K562 (cell line): ENCODE data around the gene COL15A1. TPM values are rescaled to one million over a fixed set of nuclear protein-coding genes. Genes with fewer than 3 reads are reported as not detected.

Source experiments
- ARID1B ChIP-seq: fragments of 450-650 bp; IDR thresholded peaks from 2 replicates; pipeline ENCODE4 v1.6.1; 2016; ENCODE audit warnings: antibody characterized with exemption, mild to moderate bottlenecking, inconsistent platforms
- ASH1L ChIP-seq: fragments of 450-650 bp; IDR thresholded peaks from 2 replicates; pipeline ENCODE4 v1.6.1; 2018; ENCODE audit warnings: borderline replicate concordance, mild to moderate bottlenecking, low read depth; ENCODE audit not compliant: partially characterized antibody
- ATF1 ChIP-seq, 2 experiments: fragments of 450-650 bp in 1 of 2; IDR thresholded peaks; 2 replicates each; pipeline ENCODE4 v1.6.1; 2016; ENCODE audit warnings: missing compliant biosample characterization in 1 of 2, missing genetic modification characterization in 1 of 2
- ATF7 ChIP-seq: fragments of 450-650 bp; IDR thresholded peaks from 2 replicates; pipeline ENCODE4 v1.7.1; 2014; ENCODE audit warnings: mild to moderate bottlenecking, moderate library complexity
- CBFA2T2 ChIP-seq: fragments of 450-650 bp; conservative IDR thresholded peaks from 2 replicates; pipeline ENCODE4 v1.6.1; 2017; ENCODE audit warnings: mild to moderate bottlenecking
- CREM ChIP-seq: IDR thresholded peaks from 2 replicates; pipeline ENCODE4 v1.6.1; 2014; ENCODE audit warnings: antibody characterized with exemption, low read depth
- CTBP1 ChIP-seq: fragments of 450-650 bp; IDR thresholded peaks from 2 replicates; pipeline ENCODE4 v1.6.1; 2016; ENCODE audit warnings: borderline replicate concordance
- FOXJ2 ChIP-seq: fragments of 200-800 bp; sonication (Bioruptor generic); IDR thresholded peaks from 2 replicates; pipeline ENCODE4 v1.6.1; 2016; ENCODE audit warnings: missing genetic modification characterization, missing compliant biosample characterization
- FOXK2 ChIP-seq, 2 experiments: fragments of 450-650 bp; IDR thresholded peaks in 1 of 2; conservative IDR thresholded peaks in 1 of 2; 2 replicates each; pipeline ENCODE4 v1.6.1; 2016; ENCODE audit warnings: low read depth in 2 of 2, mild to moderate bottlenecking in 1 of 2
- HNRNPLL ChIP-seq: fragments of 200-400 bp; formaldehyde crosslinking; IDR thresholded peaks from 2 replicates; pipeline ENCODE4 v1.6.1; 2017; ENCODE audit warnings: low read length, low read depth, mild to moderate bottlenecking; ENCODE audit not compliant: poor library complexity, severe bottlenecking
- MAFF ChIP-seq: IDR thresholded peaks from 2 replicates; pipeline ENCODE4 v1.6.1; 2012; ENCODE audit warnings: low read length, improper control_type of control experiment
- MTA3 ChIP-seq: fragments of 450-650 bp; formaldehyde crosslinking; IDR thresholded peaks from 2 replicates; pipeline ENCODE4 v1.6.1; 2017; ENCODE audit warnings: mild to moderate bottlenecking, borderline replicate concordance
- NRF1 ChIP-seq, 2 experiments: fragments of 450-650 bp; IDR thresholded peaks in 1 of 2; conservative IDR thresholded peaks in 1 of 2; 2 replicates each; pipeline ENCODE4 v1.6.1; 2014; ENCODE audit warnings: mild to moderate bottlenecking in 2 of 2
- PYGO2 ChIP-seq: fragments of 450-650 bp; IDR thresholded peaks from 2 replicates; pipeline ENCODE4 v1.6.1; 2016; ENCODE audit warnings: mild to moderate bottlenecking, missing genetic modification characterization, moderate library complexity, missing compliant biosample characterization
- SMAD4 ChIP-seq: fragments of 250-450 bp; sonication (Bioruptor Pico); conservative IDR thresholded peaks from 2 replicates; pipeline ENCODE4 v1.8.0; 2021; ENCODE audit warnings: inconsistent platforms, mild to moderate bottlenecking, moderate library complexity
- TAL1 ChIP-seq: fragments of 450-650 bp; IDR thresholded peaks from 2 replicates; pipeline ENCODE4 v1.6.1; 2016; ENCODE audit warnings: mild to moderate bottlenecking
- TCF3 ChIP-seq: sonication (generic); formaldehyde crosslinking; IDR thresholded peaks from 2 replicates; pipeline ENCODE4 v1.4.0; 2020; ENCODE audit warnings: mild to moderate bottlenecking, missing genetic modification reagents
- TEAD4 ChIP-seq, 2 experiments: sonication (generic) in 1 of 2; formaldehyde crosslinking in 1 of 2; IDR thresholded peaks; 2 replicates each; pipeline versions ENCODE4 v1.6.1 to v1.8.0; 2012 to 2022; ENCODE audit warnings: borderline replicate concordance in 1 of 2, inconsistent platforms in 1 of 2, low read length in 1 of 2, mild to moderate bottlenecking in 1 of 2, missing genetic modification reagents in 1 of 2
- TOE1 ChIP-seq, 2 experiments: fragments of 450-650 bp in 1 of 2; sonication (generic) in 1 of 2; formaldehyde crosslinking in 1 of 2; IDR thresholded peaks; 2 replicates each; pipeline versions ENCODE4 v1.7.1 to v1.8.0; 2016 to 2022; ENCODE audit warnings: borderline replicate concordance in 2 of 2, mild to moderate bottlenecking in 2 of 2, antibody characterized with exemption in 1 of 2, inconsistent platforms in 1 of 2, low read depth in 1 of 2, missing genetic modification reagents in 1 of 2, moderate library complexity in 1 of 2
- polyA plus RNA-seq, 8 experiments: library from polyadenylated mRNA; depleted of rRNA in 4 of 8; stranded (reverse) in 5 of 8; unstranded in 3 of 8; fragments of >200 nt; fragmentation: Nextera tagmentation in 2 of 8; fragmentation: Illumina TruSeq in 1 of 8; extraction: Ambion mirVana in 2 of 8; extraction: Trizol in 1 of 8; gene quantifications; 2 replicates each; pipeline versions ENCODE4 v1.2.1 to v1.2.3, GENCODE V29; 2011 to 2014; ENCODE audit warnings: inconsistent platforms in 1 of 8, missing spikeins in 1 of 8
- total RNA-seq, 7 experiments: library from RNA; depleted of rRNA in 6 of 7; stranded (reverse); fragments of >200 nt in 6 of 7; fragmentation: Illumina TruSeq in 2 of 7; extraction: Trizol in 2 of 7; gene quantifications; 2 replicates each; pipeline versions ENCODE4 v1.2.1 to v1.2.3, GENCODE V29; 2011 to 2021; ENCODE audit warnings: low replicate concordance in 1 of 7
- TF ChIP-seq, protein P1 (sequence below), 2 experiments: fragments of 450-650 bp in 1 of 2; sonication (generic) in 1 of 2; formaldehyde crosslinking in 1 of 2; IDR thresholded peaks in 1 of 2; conservative IDR thresholded peaks in 1 of 2; 2 replicates each; pipeline versions ENCODE4 v1.6.1 to v1.8.1; 2016 to 2023; ENCODE audit warnings: mild to moderate bottlenecking in 2 of 2, moderate library complexity in 2 of 2, inconsistent platforms in 1 of 2, missing genetic modification reagents in 1 of 2
- TF ChIP-seq, protein P2 (sequence below): fragments of 450-650 bp; IDR thresholded peaks from 2 replicates; pipeline ENCODE4 v1.6.1; 2017; ENCODE audit warnings: mild to moderate bottlenecking, moderate library complexity
- TF ChIP-seq, protein P3 (sequence below): IDR thresholded peaks from 2 replicates; pipeline ENCODE4 v1.6.1; 2011; ENCODE audit not compliant: insufficient read length; ENCODE audit errors: extremely low read depth
- TF ChIP-seq, protein P4 (sequence below): sonication (generic); formaldehyde crosslinking; IDR thresholded peaks from 2 replicates; pipeline ENCODE4 v1.8.0; 2022; ENCODE audit warnings: missing genetic modification reagents, mild to moderate bottlenecking, moderate library complexity, borderline replicate concordance

The COL15A1 gene
- total and polyA plus RNA-seq, 9 of the 15 experiments (the other 6 are each of a cell fraction or from before 2014, with no cell fraction given), result 0.46 to 5.1 (median 2.6) TPM

DNA sequence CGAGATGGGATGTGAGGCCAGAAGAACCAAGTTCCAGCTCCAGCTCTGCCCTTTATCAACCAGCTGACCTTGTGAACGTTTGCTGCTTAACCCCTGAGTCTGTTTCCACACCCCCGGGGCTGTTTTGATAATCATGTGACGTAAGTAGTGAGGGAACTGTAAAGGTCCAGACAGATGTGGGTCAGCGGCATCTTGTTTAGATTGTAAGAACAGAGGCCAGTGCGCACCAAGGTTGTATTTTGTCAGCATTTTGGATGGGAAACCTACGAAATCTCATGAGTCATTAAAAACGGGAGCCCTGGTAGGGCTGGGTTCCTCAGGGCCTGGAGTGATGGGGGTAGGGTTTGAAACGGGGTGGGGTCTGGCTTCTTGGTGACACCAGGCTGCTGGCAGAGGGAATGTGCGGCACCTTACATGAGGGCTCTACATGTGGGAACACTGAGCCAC lies 13.8 kb upstream of the COL15A1 start (continued):
- peak; percentile 58 for TF ChIP-seq ARID1B
- TF ChIP-seq TCF3 (CRISPR knock-in tag), result peak; percentile 38; the same call in 1 of the 2 replicates
- TF ChIP-seq TEAD4 (IDR thresholded peaks at IDR 0.05; ENCODE audit: low read length), result peak; percentile 36; the same call in 1 of the 2 replicates
- TF ChIP-seq TEAD4 (CRISPR knock-in tag; IDR thresholded peaks at IDR 0.05; ENCODE audit: borderline replicate concordance), result no peak
- TF ChIP-seq, protein P1, sequence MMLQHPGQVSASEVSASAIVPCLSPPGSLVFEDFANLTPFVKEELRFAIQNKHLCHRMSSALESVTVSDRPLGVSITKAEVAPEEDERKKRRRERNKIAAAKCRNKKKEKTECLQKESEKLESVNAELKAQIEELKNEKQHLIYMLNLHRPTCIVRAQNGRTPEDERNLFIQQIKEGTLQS (IDR thresholded peaks at IDR 0.05), result peak; percentile 40; the same call in 1 of the 2 replicates
- TF ChIP-seq, protein P1 (CRISPR knock-in tag; conservative IDR thresholded peaks at IDR 0.05), result no peak
- peak; percentile 70; the same call in 1 of the 2 replicates for TF ChIP-seq CTBP1
- TF ChIP-seq ASH1L, result no peak
- peak in 1 of 2 experiments; percentile 43; a peak in 2 of 4 replicates for TF ChIP-seq NRF1 (conservative IDR thresholded peaks at IDR 0.05 in 1 of 2, IDR thresholded peaks at IDR 0.05 in 1 of 2)
- peak; percentile 71 for TF ChIP-seq CREM
- TF ChIP-seq, protein P2, sequence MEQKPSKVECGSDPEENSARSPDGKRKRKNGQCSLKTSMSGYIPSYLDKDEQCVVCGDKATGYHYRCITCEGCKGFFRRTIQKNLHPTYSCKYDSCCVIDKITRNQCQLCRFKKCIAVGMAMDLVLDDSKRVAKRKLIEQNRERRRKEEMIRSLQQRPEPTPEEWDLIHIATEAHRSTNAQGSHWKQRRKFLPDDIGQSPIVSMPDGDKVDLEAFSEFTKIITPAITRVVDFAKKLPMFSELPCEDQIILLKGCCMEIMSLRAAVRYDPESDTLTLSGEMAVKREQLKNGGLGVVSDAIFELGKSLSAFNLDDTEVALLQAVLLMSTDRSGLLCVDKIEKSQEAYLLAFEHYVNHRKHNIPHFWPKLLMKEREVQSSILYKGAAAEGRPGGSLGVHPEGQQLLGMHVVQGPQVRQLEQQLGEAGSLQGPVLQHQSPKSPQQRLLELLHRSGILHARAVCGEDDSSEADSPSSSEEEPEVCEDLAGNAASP, result no peak
- peak; percentile 35; the same call in 1 of the 2 replicates for TF ChIP-seq MAFF
- 0 out of 2 replicates have a peak, but pooled peaks have one; percentile 18 for TF ChIP-seq PYGO2
- 0 out of 2 replicates have a peak, but pooled peaks have one; percentile 27 for TF ChIP-seq SMAD4
- TF ChIP-seq TAL1, result peak; percentile 18; the same call in 1 of the 2 replicates
- peak; percentile 80 for TF ChIP-seq HNRNPLL
- no peak for TF ChIP-seq ATF1 (CRISPR knock-in tag; IDR thresholded peaks at IDR 0.05)
- peak; percentile 67 for TF ChIP-seq ATF1 (tag; IDR thresholded peaks at IDR 0.05)
- 0 out of 4 replicates have a peak, but pooled peaks of 1 of the 2 experiments have one; percentile 37 for TF ChIP-seq FOXK2 (conservative IDR thresholded peaks at IDR 0.05 in 1 of 2, IDR thresholded peaks at IDR 0.05 in 1 of 2; ENCODE audit: low read depth in 2 of 2)
- peak; percentile 87 for TF ChIP-seq TOE1 (IDR thresholded peaks at IDR 0.05; ENCODE audit: borderline replicate concordance)
- no peak for TF ChIP-seq TOE1 (CRISPR knock-in tag; IDR thresholded peaks at IDR 0.05; ENCODE audit: borderline replicate concordance, low read depth)
- 0 out of 2 replicates have a peak, but pooled peaks have one; percentile 23 for TF ChIP-seq MTA3
- TF ChIP-seq CBFA2T2, result peak; percentile 54
- peak; percentile 56; the same call in 1 of the 2 replicates for TF ChIP-seq ATF7
- TF ChIP-seq FOXJ2 (tag), result no peak
- TF ChIP-seq, protein P3, sequence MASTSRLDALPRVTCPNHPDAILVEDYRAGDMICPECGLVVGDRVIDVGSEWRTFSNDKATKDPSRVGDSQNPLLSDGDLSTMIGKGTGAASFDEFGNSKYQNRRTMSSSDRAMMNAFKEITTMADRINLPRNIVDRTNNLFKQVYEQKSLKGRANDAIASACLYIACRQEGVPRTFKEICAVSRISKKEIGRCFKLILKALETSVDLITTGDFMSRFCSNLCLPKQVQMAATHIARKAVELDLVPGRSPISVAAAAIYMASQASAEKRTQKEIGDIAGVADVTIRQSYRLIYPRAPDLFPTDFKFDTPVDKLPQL, result no peak
- TF ChIP-seq, protein P4, sequence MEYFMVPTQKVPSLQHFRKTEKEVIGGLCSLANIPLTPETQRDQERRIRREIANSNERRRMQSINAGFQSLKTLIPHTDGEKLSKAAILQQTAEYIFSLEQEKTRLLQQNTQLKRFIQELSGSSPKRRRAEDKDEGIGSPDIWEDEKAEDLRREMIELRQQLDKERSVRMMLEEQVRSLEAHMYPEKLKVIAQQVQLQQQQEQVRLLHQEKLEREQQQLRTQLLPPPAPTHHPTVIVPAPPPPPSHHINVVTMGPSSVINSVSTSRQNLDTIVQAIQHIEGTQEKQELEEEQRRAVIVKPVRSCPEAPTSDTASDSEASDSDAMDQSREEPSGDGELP (CRISPR knock-in tag), result peak; percentile 39; the same call in 1 of the 2 replicates
